ENCODE measurements around the gene MARCHF6.
A peak's percentile ranks its signal among the peaks of the same experiment; 100 is the strongest.

The MARCHF6 gene

GRCh38 chr5:10323588-10324488, 29.7 kb upstream of the MARCHF6 start:
- H4K91ac ChIP-seq (ENCODE audit: low read length), result no peak overlapping the region
- H3K36me3 ChIP-seq (ENCODE audit: control insufficient read depth in 1 of 2, insufficient read depth in 2 of 2, low read depth in 1 of 2, low read length in 2 of 2), result no peaks in the 10 kb centered on the region
- no peaks in the 10 kb centered on the region for H3K27me3 ChIP-seq (ENCODE audit: control insufficient read depth in 1 of 2, insufficient read depth in 1 of 2, low read length in 2 of 2)
- no peak overlapping the region for H3K4ac ChIP-seq (ENCODE audit: low read depth in 1 of 2, low read length in 2 of 2)
- H2BK120ac ChIP-seq (ENCODE audit: low read depth, low read length), result no peak overlapping the region
- no peak overlapping the region for H2AFZ ChIP-seq (ENCODE audit: low read depth, low read length)
- DNase-seq, result peak; percentile 75
- H3K9ac ChIP-seq (ENCODE audit: low read length), result no peak overlapping the region
- no peaks in the 10 kb centered on the region for H3K9me3 ChIP-seq (ENCODE audit: control insufficient read depth, low read length)
- no peak overlapping the region for H2BK15ac ChIP-seq (ENCODE audit: low read depth, poor library complexity, severe bottlenecking)
- no peak overlapping the region for H2AK5ac ChIP-seq (ENCODE audit: low read length, severe bottlenecking)
- no peak overlapping the region for H3K18ac ChIP-seq (ENCODE audit: low read depth in 1 of 2, low read length in 2 of 2)
- no peak overlapping the region for H3K14ac ChIP-seq (ENCODE audit: low read length in 2 of 2)
- H2BK12ac ChIP-seq (ENCODE audit: low read length in 2 of 2), result no peak overlapping the region
- WGBS, result 65% methylated on average over 5 of the region's 6 CpGs
- H3K4me3 ChIP-seq (ENCODE audit: insufficient read depth in 1 of 2, low read depth in 1 of 2, low read length in 2 of 2), result no peak overlapping the region
- H4K8ac ChIP-seq (ENCODE audit: low read length), result no peak overlapping the region
- H3K4me1 ChIP-seq (ENCODE audit: control insufficient read depth, insufficient read depth, low read depth, low read length), result no peaks in the 10 kb centered on the region
- no peak overlapping the region for H3K4me2 ChIP-seq (ENCODE audit: low read length, poor library complexity, severe bottlenecking)
- no peaks in the 10 kb centered on the region for H3K79me1 ChIP-seq (replicated peaks; ENCODE audit: low read length, poor library complexity, severe bottlenecking)
- no peak overlapping the region for H2BK5ac ChIP-seq (ENCODE audit: low read depth, low read length, poor library complexity, severe bottlenecking)
- no peak overlapping the region for H3K27ac ChIP-seq (ENCODE audit: low read length, poor library complexity, severe bottlenecking)
- no peak overlapping the region for H3K23ac ChIP-seq (ENCODE audit: low read length in 2 of 2)

DNA sequence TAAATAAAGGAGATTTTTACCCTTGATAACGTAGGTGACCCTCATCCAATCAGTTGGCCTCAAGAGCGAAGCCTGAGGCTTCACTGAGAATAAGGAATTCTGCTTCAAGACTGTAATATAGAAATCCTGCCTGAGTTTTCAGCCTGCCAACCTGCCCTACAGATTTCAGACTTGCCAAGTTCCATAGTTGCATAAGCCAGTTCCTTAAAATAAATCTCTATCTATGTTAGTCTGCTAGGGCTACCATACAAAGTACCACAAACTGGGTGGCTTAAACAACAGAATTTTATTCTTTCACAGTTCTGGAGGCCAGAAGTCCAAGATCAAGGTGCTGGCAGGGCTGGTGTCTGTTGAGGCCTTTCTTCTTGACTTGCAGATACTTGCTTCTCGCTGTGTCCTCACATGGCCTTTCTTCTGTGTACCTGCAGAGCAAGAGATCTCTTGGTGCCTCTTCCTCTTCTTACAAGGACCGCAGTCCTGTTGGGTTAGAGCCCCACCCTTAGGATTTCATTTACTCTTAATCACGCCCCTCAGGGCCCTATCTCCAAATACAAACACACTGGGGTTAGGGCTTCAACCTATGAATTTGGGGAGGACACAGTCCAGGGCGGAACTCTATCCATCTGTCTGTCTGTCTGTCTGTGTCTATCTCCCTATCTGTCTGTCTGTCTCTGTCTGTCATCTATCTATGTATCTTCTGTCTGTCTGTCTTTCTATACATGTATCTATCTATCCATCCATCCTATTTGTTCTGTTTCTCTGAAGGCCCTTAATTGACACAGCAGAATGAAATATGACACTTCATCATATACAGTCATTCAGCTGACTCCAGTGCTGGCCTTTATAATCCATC, 28.8 kb upstream of the MARCHF6 start:
- no peak overlapping the region for H2AK5ac ChIP-seq (ENCODE audit: low read length, severe bottlenecking)
- H4K8ac ChIP-seq (ENCODE audit: low read length), result no peak overlapping the region
- no peak overlapping the region for H3K9ac ChIP-seq (ENCODE audit: low read length)
- no peaks in the 10 kb centered on the region for H3K79me1 ChIP-seq (replicated peaks; ENCODE audit: low read length, poor library complexity, severe bottlenecking)
- WGBS, result 94% methylated on average over 6 of the region's 6 CpGs
- H3K4me1 ChIP-seq (ENCODE audit: control insufficient read depth, insufficient read depth, low read depth, low read length), result no peaks in the 10 kb centered on the region
- H3K36me3 ChIP-seq (ENCODE audit: control insufficient read depth in 1 of 2, insufficient read depth in 2 of 2, low read depth in 1 of 2, low read length in 2 of 2), result no peaks in the 10 kb centered on the region
- H3K4me3 ChIP-seq (ENCODE audit: insufficient read depth in 1 of 2, low read depth in 1 of 2, low read length in 2 of 2), result no peak overlapping the region
- H3K18ac ChIP-seq (ENCODE audit: low read depth in 1 of 2, low read length in 2 of 2), result no peak overlapping the region
- H3K9me3 ChIP-seq (ENCODE audit: control insufficient read depth, low read length), result no peaks in the 10 kb centered on the region
- no peak overlapping the region for H2BK12ac ChIP-seq (ENCODE audit: low read length in 2 of 2)
- H2BK5ac ChIP-seq (ENCODE audit: low read depth, low read length, poor library complexity, severe bottlenecking), result no peak overlapping the region
- H3K4me2 ChIP-seq (ENCODE audit: low read length, poor library complexity, severe bottlenecking), result no peak overlapping the region
- H3K4ac ChIP-seq (ENCODE audit: low read depth in 1 of 2, low read length in 2 of 2), result no peak overlapping the region
- no peak overlapping the region for H3K23ac ChIP-seq (ENCODE audit: low read length in 2 of 2)
- H2BK120ac ChIP-seq (ENCODE audit: low read depth, low read length), result no peak overlapping the region
- no peak overlapping the region for H2BK15ac ChIP-seq (ENCODE audit: low read depth, poor library complexity, severe bottlenecking)
- no peaks in the 10 kb centered on the region for H3K27me3 ChIP-seq (ENCODE audit: control insufficient read depth in 1 of 2, insufficient read depth in 1 of 2, low read length in 2 of 2)
- H3K27ac ChIP-seq (ENCODE audit: low read length, poor library complexity, severe bottlenecking), result no peak overlapping the region
- no peak overlapping the region for H2AFZ ChIP-seq (ENCODE audit: low read depth, low read length)
- DNase-seq, result no peak
- H3K14ac ChIP-seq (ENCODE audit: low read length in 2 of 2), result no peak overlapping the region
- no peak overlapping the region for H4K91ac ChIP-seq (ENCODE audit: low read length)

DNA sequence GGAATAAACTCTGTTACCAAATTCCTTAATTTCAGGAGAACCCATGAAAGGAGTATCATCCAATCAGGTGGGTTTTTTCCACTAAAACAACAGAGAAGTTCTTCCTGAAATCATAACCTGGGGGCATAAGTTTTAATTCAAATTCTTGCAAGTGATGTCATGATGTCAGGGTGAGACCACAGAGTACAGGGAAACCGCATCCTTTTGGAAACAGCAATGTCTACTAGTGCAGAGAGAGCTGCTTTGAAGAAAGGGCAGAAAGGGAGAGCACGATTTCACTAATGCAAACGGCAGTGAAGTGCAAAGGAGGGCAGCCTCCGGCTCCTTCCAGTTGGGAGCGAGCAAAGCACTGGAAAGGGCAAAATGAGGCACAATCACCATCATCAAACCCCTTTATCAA, 25.2 kb upstream of the MARCHF6 start:
- Histone ChIP-seq H3K9me3 (ENCODE audit: control insufficient read depth, low read length) (no peaks in the 10 kb centered on the region), H3K4me2 (ENCODE audit: low read length, poor library complexity, severe bottlenecking) (no peak overlapping the region), H2AK5ac (ENCODE audit: low read length, severe bottlenecking) (no peak overlapping the region)

DNA sequence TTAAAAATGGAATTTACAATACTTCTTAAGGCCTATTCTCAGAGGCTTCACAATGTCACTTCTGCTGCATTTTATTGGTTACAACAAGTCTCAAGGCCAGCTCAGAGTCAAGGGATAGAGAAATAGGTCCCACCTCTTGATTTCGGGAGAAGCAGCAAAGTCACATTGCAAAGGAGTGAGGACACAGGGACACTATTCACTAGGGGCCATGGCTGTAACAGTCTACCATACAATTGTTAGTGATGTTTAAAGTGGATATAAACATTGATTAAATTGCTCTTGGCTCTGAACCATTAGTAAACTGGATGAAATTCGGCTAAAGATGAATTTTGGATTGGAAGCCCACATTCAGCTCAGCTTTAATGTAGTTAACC, 24.1 kb upstream of the MARCHF6 start:
- Histone ChIP-seq H2AFZ (ENCODE audit: low read depth, low read length) (no peak overlapping the region), H3K4me2 (ENCODE audit: low read length, poor library complexity, severe bottlenecking) (no peak overlapping the region), H3K27me3 (ENCODE audit: control insufficient read depth in 1 of 2, insufficient read depth in 1 of 2, low read length in 2 of 2) (peaks cover under 1 to 5% of the 10 kb centered on the region in 2 experiments), H3K27ac (ENCODE audit: low read length, poor library complexity, severe bottlenecking) (no peak overlapping the region), H3K79me1 (replicated peaks; ENCODE audit: low read length, poor library complexity, severe bottlenecking) (no peaks in the 10 kb centered on the region), H3K36me3 (ENCODE audit: control insufficient read depth in 1 of 2, insufficient read depth in 2 of 2, low read depth in 1 of 2, low read length in 2 of 2) (no peaks in the 10 kb centered on the region), H2BK15ac (ENCODE audit: low read depth, poor library complexity, severe bottlenecking) (no peak overlapping the region), H2BK120ac (ENCODE audit: low read depth, low read length) (no peak overlapping the region), H2BK12ac (ENCODE audit: low read length in 2 of 2) (no peak overlapping the region), H3K23ac (ENCODE audit: low read length in 2 of 2) (no peak overlapping the region), H2BK5ac (ENCODE audit: low read depth, low read length, poor library complexity, severe bottlenecking) (no peak overlapping the region), H2AK5ac (ENCODE audit: low read length, severe bottlenecking) (no peak overlapping the region), H3K4ac (ENCODE audit: low read depth in 1 of 2, low read length in 2 of 2) (no peak overlapping the region), H3K9me3 (ENCODE audit: control insufficient read depth, low read length) (no peaks in the 10 kb centered on the region), H3K4me1 (ENCODE audit: control insufficient read depth, insufficient read depth, low read depth, low read length) (peaks cover 8% of the 10 kb centered on the region), H3K14ac (ENCODE audit: low read length in 2 of 2) (no peak overlapping the region), H3K4me3 (ENCODE audit: insufficient read depth in 1 of 2, low read depth in 1 of 2, low read length in 2 of 2) (peak overlapping the region in 1 of 2 experiments; percentile 25), H3K9ac (ENCODE audit: low read length) (peak overlapping the region; percentile 51), H4K8ac (ENCODE audit: low read length) (no peak overlapping the region), H4K91ac (ENCODE audit: low read length) (no peak overlapping the region), H3K18ac (ENCODE audit: low read depth in 1 of 2, low read length in 2 of 2) (no peak overlapping the region)
- 88% methylated on average over 1 of the region's 2 CpGs for WGBS
- no peak for DNase-seq

More for the DNA sequence above, 25.2 kb upstream of the MARCHF6 start:
- Histone ChIP-seq H3K4me3 (ENCODE audit: insufficient read depth in 1 of 2, low read depth in 1 of 2, low read length in 2 of 2) (no peak overlapping the region), H4K8ac (ENCODE audit: low read length) (no peak overlapping the region), H3K27ac (ENCODE audit: low read length, poor library complexity, severe bottlenecking) (no peak overlapping the region), H3K27me3 (ENCODE audit: control insufficient read depth in 1 of 2, insufficient read depth in 1 of 2, low read length in 2 of 2) (peaks cover 0 to 5% of the 10 kb centered on the region in 2 experiments), H3K9ac (ENCODE audit: low read length) (no peak overlapping the region), H3K23ac (ENCODE audit: low read length in 2 of 2) (no peak overlapping the region), H2BK15ac (ENCODE audit: low read depth, poor library complexity, severe bottlenecking) (no peak overlapping the region), H3K14ac (ENCODE audit: low read length in 2 of 2) (no peak overlapping the region), H3K4me1 (ENCODE audit: control insufficient read depth, insufficient read depth, low read depth, low read length) (peaks cover 6% of the 10 kb centered on the region), H4K91ac (ENCODE audit: low read length) (no peak overlapping the region), H3K4ac (ENCODE audit: low read depth in 1 of 2, low read length in 2 of 2) (no peak overlapping the region), H2BK12ac (ENCODE audit: low read length in 2 of 2) (no peak overlapping the region), H2BK5ac (ENCODE audit: low read depth, low read length, poor library complexity, severe bottlenecking) (no peak overlapping the region), H2AFZ (ENCODE audit: low read depth, low read length) (no peak overlapping the region), H2BK120ac (ENCODE audit: low read depth, low read length) (no peak overlapping the region), H3K79me1 (replicated peaks; ENCODE audit: low read length, poor library complexity, severe bottlenecking) (no peaks in the 10 kb centered on the region), H3K18ac (ENCODE audit: low read depth in 1 of 2, low read length in 2 of 2) (no peak overlapping the region), H3K36me3 (ENCODE audit: control insufficient read depth in 1 of 2, insufficient read depth in 2 of 2, low read depth in 1 of 2, low read length in 2 of 2) (no peaks in the 10 kb centered on the region)
- 84% methylated on average over 5 of the region's 5 CpGs for WGBS
- no peak for DNase-seq
